Measurements from ENCODE around the gene DNM2.

- TF ChIP-seq EP300 (IDR thresholded peaks at IDR 0.05; ENCODE audit: low read depth): no peak
- TF ChIP-seq POLR2A (IDR thresholded peaks at IDR 0.05): no peak
- TF ChIP-seq CTCF (IDR thresholded peaks at IDR 0.05): no peak
Measured at GRCh38 chr19:10694706-10695307, 23.1 kb upstream of the DNM2 start.
